ENCODE measurements around the gene PYGB. TPM values are rescaled to one million over a fixed set of nuclear protein-coding genes. Genes with fewer than 3 reads are reported as not detected.

The PYGB gene
- total RNA-seq, 2 experiments from 2014 or later = 26.3 to 27.5 TPM

GRCh38 chr20:25219365-25219764 lies 28.5 kb upstream of the PYGB start:
- Mint-ChIP-seq H3K27me3 (no peaks in the 10 kb centered on the region), H3K27ac (no peak overlapping the region), H3K4me3 (no peak overlapping the region), H3K36me3 (ENCODE audit: low read depth) (peaks cover 45% of the 10 kb centered on the region), H3K9me3 (no peaks in the 10 kb centered on the region), H3K4me1 (ENCODE audit: low read depth) (no peaks in the 10 kb centered on the region)
- Histone ChIP-seq H3K4me1 (ENCODE audit: insufficient read depth, low read length) (no peaks in the 10 kb centered on the region), H3K9me3 (ENCODE audit: control insufficient read depth in 1 of 2, insufficient read depth in 1 of 2, low read length in 2 of 2) (no peaks in the 10 kb centered on the region), H3K27me3 (ENCODE audit: control insufficient read depth in 1 of 2, insufficient read depth in 2 of 2, low read length in 2 of 2) (no peaks in the 10 kb centered on the region), H3K27ac (ENCODE audit: low read depth in 1 of 2, low read length in 2 of 2) (no peak overlapping the region), H3K36me3 (ENCODE audit: insufficient read depth, low read length) (peaks cover 35% of the 10 kb centered on the region), H3K4me3 (ENCODE audit: low read length) (no peak overlapping the region)
- ChIA-PET CTCF (no interaction called here), POLR2A (no interaction called here)
- DNase-seq (no peak), ATAC-seq (ENCODE audit: poor library complexity) (no peak)
- TF ChIP-seq CTCF (IDR thresholded peaks at IDR 0.05) = no peak
- intact Hi-C loops (cut with DNase I, micrococcal nuclease) = no loop called here

GRCh38 chr20:25220021-25220730 lies 27.7 kb upstream of the PYGB start:
- Mint-ChIP-seq H3K9me3 (no peaks in the 10 kb centered on the region), H3K27me3 (no peaks in the 10 kb centered on the region), H3K27ac (no peak overlapping the region), H3K36me3 (ENCODE audit: low read depth) (peaks cover 38% of the 10 kb centered on the region), H3K4me1 (ENCODE audit: low read depth) (no peaks in the 10 kb centered on the region), H3K4me3 (no peak overlapping the region)
- peak in 3 of 14 experiments; percentile 36 to 43 (median 39) for DNase-seq
- ATAC-seq (ENCODE audit: poor library complexity) = no peak
- ChIA-PET POLR2A (no interaction called here), CTCF (no interaction called here)
- intact Hi-C loops (cut with DNase I, micrococcal nuclease) = no loop called here
- Histone ChIP-seq H3K36me3 (ENCODE audit: insufficient read depth, low read length) (peaks cover 27% of the 10 kb centered on the region), H3K4me3 (ENCODE audit: low read length) (no peak overlapping the region), H3K4me1 (ENCODE audit: insufficient read depth, low read length) (no peaks in the 10 kb centered on the region), H3K9me3 (ENCODE audit: control insufficient read depth in 1 of 2, insufficient read depth in 1 of 2, low read length in 2 of 2) (no peaks in the 10 kb centered on the region), H3K27me3 (ENCODE audit: control insufficient read depth in 1 of 2, insufficient read depth in 2 of 2, low read length in 2 of 2) (no peaks in the 10 kb centered on the region), H3K27ac (ENCODE audit: low read depth in 1 of 2, low read length in 2 of 2) (no peak overlapping the region)
- TF ChIP-seq CTCF (IDR thresholded peaks at IDR 0.05) = peak; percentile 28

GRCh38 chr20:25220810-25221591 lies 26.9 kb upstream of the PYGB start:
- Mint-ChIP-seq H3K9me3 (no peaks in the 10 kb centered on the region), H3K27me3 (no peaks in the 10 kb centered on the region), H3K36me3 (ENCODE audit: low read depth) (peaks cover 30% of the 10 kb centered on the region), H3K27ac (no peak overlapping the region), H3K4me3 (no peak overlapping the region), H3K4me1 (ENCODE audit: low read depth) (no peaks in the 10 kb centered on the region)
- TF ChIP-seq CTCF (IDR thresholded peaks at IDR 0.05) = no peak
- no peaks in the 10 kb centered on the region for H3K27me3 ChIP-seq (ENCODE audit: control insufficient read depth in 1 of 2, insufficient read depth in 2 of 2, low read length in 2 of 2)
- ATAC-seq (ENCODE audit: poor library complexity) (no peak), DNase-seq (no peak)
- no peaks in the 10 kb centered on the region for H3K4me1 ChIP-seq (ENCODE audit: insufficient read depth, low read length)
- no peak overlapping the region for H3K4me3 ChIP-seq (ENCODE audit: low read length)
- H3K36me3 ChIP-seq (ENCODE audit: insufficient read depth, low read length) = peaks cover 21% of the 10 kb centered on the region
- ChIA-PET CTCF (no interaction called here), POLR2A (no interaction called here)
- H3K9me3 ChIP-seq (ENCODE audit: control insufficient read depth in 1 of 2, insufficient read depth in 1 of 2, low read length in 2 of 2) = no peaks in the 10 kb centered on the region
- intact Hi-C loops (cut with DNase I, micrococcal nuclease) = no loop called here
- no peak overlapping the region for H3K27ac ChIP-seq (ENCODE audit: low read depth in 1 of 2, low read length in 2 of 2)
